ENCODE measurements around the gene KCNH8. TPM values are rescaled to one million over a fixed set of nuclear protein-coding genes. Genes with fewer than 3 reads are reported as not detected.

KCNH8 gene
- total and polyA plus RNA-seq, 2 of the 4 experiments (the other 2 are of a cell fraction), result not detected

DNA sequence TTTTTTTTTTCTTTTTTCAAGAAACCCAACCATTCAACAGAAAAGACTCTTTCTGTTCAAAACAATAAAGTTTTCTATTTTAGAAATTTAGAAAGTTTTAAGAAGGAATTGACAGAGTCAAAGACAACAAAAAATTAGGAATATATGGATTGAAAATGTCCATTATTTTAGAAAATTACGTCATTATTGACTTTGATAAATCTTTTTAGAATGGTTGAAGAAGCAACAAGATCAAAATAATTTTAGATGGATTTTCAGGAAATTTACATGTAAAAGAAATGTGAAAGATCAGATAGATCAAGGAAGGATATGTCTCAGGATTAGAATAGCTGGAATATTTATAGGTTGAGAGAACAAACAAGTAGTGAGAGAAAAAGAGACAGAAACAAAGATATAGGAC lies 8.4 kb upstream of the KCNH8 start:
- dilution Hi-C loops (cut with HindIII; ENCODE audit: low sequenced_read_pairs, unreplicated experiment), result no loop called here
- no TSS peak for BruUV-seq (replicated peaks)

More for the DNA sequence above, 8.4 kb upstream of the KCNH8 start:
- H3K56ac ChIP-seq (ENCODE audit: extremely low read depth, insufficient read depth, low read length), result no peak overlapping the region
- POLR2A ChIA-PET (ENCODE audit: unreplicated experiment), result no interaction called here
- no peaks in the 10 kb centered on the region for H3K27me3 ChIP-seq (ENCODE audit: control insufficient read depth, insufficient read depth, low read length)
- no peak overlapping the region for H2BK15ac ChIP-seq (ENCODE audit: low read depth, low read length)
- H4K91ac ChIP-seq (ENCODE audit: insufficient read depth, low read depth, low read length), result no peak overlapping the region
- DNase-seq (no peak), ATAC-seq (ENCODE audit: low read depth) (no peak)
- TF ChIP-seq RCOR1 (IDR thresholded peaks at IDR 0.05; ENCODE audit: insufficient replicate concordance, low read length), result no peak
- no peak for TF ChIP-seq POLR2A (IDR thresholded peaks at IDR 0.05; ENCODE audit: low read depth, low read length)
- H3K18ac ChIP-seq (ENCODE audit: low read depth, low read length), result no peak overlapping the region
- H4K20me1 ChIP-seq (ENCODE audit: insufficient read depth, low read length), result no peaks in the 10 kb centered on the region
- CTCF ChIA-PET, result no interaction called here
- H3K79me1 ChIP-seq (ENCODE audit: low read depth in 1 of 2, low read length in 2 of 2), result no peaks in the 10 kb centered on the region
- no peak overlapping the region for H3K9ac ChIP-seq (ENCODE audit: low read depth, low read length)
- intact Hi-C loops (cut with micrococcal nuclease), result no loop called here
- no peaks in the 10 kb centered on the region for H3K9me3 ChIP-seq (ENCODE audit: control insufficient read depth, insufficient read depth, low read length)
- H3K36me3 ChIP-seq (ENCODE audit: control insufficient read depth, insufficient read depth, low read length), result no peaks in the 10 kb centered on the region
- no peak overlapping the region for H4K8ac ChIP-seq (ENCODE audit: low read depth in 2 of 2, low read length in 2 of 2)
- no peak overlapping the region for H2AK5ac ChIP-seq (ENCODE audit: low read depth, low read length)
- no peak overlapping the region for H2BK20ac ChIP-seq (ENCODE audit: low read depth, low read length)
- no peak overlapping the region for H3K4me3 ChIP-seq (ENCODE audit: insufficient read depth, low read depth, low read length)
- no peaks in the 10 kb centered on the region for H3K9me1 ChIP-seq (ENCODE audit: insufficient read depth, low read length)
- no peak overlapping the region for H4K5ac ChIP-seq (ENCODE audit: low read depth, low read length)
- no peak overlapping the region for H3K27ac ChIP-seq (ENCODE audit: insufficient read depth, low read length)
- H2AK9ac ChIP-seq (replicated peaks; ENCODE audit: low read depth, low read length, poor library complexity), result no peak overlapping the region
- H3K4ac ChIP-seq (ENCODE audit: low read depth, low read length), result no peak overlapping the region
- no peak overlapping the region for H3K4me2 ChIP-seq (ENCODE audit: low read depth, low read length)
- no peak overlapping the region for H2BK5ac ChIP-seq (ENCODE audit: low read depth, low read length, poor library complexity, severe bottlenecking)
- no peak overlapping the region for H2BK120ac ChIP-seq (ENCODE audit: low read depth, low read length)
- H3K23ac ChIP-seq (ENCODE audit: low read depth, low read length), result no peak overlapping the region
- H3K14ac ChIP-seq (replicated peaks; ENCODE audit: low read depth, low read length), result no peak overlapping the region
- no peaks in the 10 kb centered on the region for H3K4me1 ChIP-seq (ENCODE audit: control insufficient read depth, insufficient read depth, low read length)
- no peak overlapping the region for H2AFZ ChIP-seq (replicated peaks; ENCODE audit: low read length, poor library complexity)
- WGBS, 2 experiments (ENCODE audit: extremely low coverage in 2 of 2, insufficient read length in 1 of 2), result no CpG with 5 or more reads among the region's 1 CpG
- in situ Hi-C loops (cut with MboI; ENCODE audit: low sequenced_read_pairs), result no loop called here
